HG03025 (cell line): ENCODE data around the gene SCYGR5.
"Not testable (repeated sequence)": the region's sequence is repeated elsewhere in the genome, so short reads cannot be mapped to it uniquely, and the experiment has no call there.

Source experiments
- ATAC-seq: cut with Tn5 transposase; IDR thresholded peaks from one replicate; pipeline ENCODE4 v1.9.1; 2021; ENCODE audit warnings: mild to moderate bottlenecking, moderate library complexity; ENCODE audit not compliant: unreplicated experiment, low FRiP score

SCYGR5 gene

GRCh38 chr2:227666631-227667170 lies at the start of gene SCYGR5:
TSS of gene SCYGR5 (plus strand) at chr2:227666804. CDS start at chr2:227666804, 0 bp downstream.
- not testable (repeated sequence) for ATAC-seq

- no peak for ATAC-seq
Observed at GRCh38 chr2:227617316-227618230, 49.0 kb upstream of the SCYGR5 start, which contains the start of gene SCYGR4. TSS of gene SCYGR4 (plus strand) at chr2:227617498. CDS start at chr2:227617498, 0 bp downstream.

DNA sequence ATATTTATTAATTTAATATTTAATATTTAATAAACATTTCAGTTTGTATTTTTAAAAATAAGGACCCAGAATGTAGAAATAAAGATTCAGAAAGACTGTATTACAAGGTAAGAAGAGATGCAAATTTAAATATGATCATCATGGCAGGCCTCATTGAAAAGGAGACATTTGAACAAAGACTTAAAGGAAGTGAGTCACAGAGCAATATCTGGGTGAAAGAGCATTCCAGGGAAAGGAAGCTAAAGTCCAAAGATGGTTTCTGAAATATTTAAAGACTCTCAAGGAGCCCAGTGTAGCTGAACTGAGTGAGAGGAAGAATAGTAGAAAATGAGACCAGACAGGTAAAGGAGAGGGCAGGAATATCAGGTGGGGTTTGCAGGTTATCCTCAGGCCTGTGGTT lies 43.4 kb upstream of the SCYGR5 start:
- no peak for ATAC-seq

GRCh38 chr2:227625420-227625819 lies 41.2 kb upstream of the SCYGR5 start:
- ATAC-seq = no peak

DNA sequence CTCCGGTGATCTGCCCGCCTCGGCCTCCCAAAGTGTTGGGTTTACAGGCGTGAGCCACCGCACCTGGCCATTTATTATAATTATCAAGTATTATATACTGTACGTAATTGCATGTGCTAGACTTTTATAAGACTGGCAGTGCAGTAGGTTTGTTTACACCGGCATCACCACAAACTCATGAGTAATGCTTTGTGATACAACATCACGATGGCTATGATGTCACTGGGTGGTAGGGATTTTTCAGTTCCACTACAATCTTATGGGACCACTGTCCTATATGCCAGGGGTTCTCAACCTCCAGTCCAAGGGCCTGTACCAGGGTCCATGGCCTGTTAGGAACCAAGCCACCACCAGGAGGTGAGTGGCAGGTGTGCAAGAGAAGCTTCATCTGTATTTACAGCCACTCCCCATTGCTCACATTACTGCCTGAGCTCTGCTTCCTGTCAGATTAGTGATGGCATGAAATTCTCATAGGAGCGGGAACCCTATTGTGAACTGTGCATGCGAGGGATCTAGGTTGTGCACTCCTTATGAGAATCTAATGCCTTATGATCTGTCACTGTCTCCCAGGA lies 39.9 kb upstream of the SCYGR5 start:
- ATAC-seq = no peak

DNA sequence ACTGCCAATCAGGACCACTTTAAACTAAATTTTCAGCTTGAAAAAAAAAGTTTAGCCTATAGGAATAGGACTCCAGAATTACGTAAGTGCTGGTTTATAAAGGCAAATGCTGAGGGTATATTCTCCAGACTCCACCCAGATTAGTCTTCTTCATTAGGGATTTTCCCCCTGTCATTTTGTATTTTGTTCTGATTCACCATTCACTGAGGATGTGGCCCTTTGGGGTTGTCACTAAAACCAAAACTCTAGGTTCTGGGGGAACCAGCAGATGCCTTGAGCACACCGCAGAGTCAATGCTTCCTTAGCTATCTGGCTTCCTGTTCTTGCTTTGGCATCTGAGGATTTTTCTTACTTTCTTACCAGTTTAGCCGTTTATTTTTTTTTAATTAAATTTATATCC lies 38.8 kb upstream of the SCYGR5 start:
- no peak for ATAC-seq

GRCh38 chr2:227629435-227629834 lies 37.2 kb upstream of the SCYGR5 start:
- ATAC-seq = no peak

- ATAC-seq = no peak
Observed at GRCh38 chr2:227630322-227630721, 36.3 kb upstream of the SCYGR5 start.

DNA sequence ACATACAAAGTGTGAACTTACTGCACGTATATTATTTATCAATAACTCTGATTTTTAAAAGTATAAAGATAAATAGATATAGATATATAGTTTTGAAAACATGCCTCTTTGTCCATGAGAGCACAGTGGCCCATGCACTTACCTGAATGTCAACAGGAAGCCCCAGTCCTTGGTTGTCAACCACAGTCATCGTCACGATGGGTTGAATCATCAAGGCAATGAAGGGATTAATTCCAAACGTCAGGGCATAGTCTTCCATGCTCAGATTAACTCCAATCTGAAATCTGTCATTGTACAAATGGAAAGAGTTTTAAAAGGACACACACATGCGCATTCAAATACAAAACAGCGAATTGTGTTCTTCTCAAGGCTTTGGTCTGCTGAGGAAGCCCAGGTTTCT lies 33.8 kb upstream of the SCYGR5 start:
- no peak for ATAC-seq

DNA sequence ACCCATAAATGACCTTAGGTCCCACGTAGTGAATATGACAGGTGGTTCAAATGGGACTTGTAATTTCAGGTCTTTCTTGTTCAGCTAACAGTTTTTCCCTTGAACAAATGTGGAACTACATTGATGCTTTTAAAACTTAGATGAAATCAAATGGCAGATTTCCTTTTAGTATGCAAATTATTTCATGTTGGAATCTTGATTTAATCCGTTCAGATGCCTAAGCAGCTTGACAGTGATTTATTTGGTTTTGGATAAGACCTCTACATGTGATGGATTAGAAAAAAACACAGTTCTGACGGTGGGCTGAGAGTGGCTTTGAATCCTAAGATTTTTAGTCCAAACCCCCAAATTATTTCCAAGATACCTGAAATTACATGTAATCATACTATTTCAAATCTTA lies 32.4 kb upstream of the SCYGR5 start:
- ATAC-seq = no peak

DNA sequence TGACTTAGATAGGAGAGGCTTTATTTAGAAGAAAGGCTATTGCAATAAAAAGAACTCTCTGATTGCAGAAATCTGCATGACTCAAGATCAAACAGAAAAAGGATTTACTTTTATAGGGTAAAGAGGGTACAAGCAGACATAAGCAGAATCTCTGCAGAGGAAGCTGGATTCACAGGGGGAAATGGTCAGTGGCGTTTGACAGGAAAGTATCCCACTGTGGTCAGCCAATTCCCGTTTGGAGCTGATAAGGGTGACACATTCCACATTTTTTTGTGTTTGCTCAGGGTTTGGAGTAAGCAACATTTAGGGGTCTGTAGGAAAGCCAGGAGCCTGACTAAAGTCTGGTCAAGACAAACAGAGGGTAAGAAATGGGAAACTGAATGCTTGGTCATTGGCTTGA lies 23.9 kb upstream of the SCYGR5 start:
- no peak for ATAC-seq

- no peak for ATAC-seq
Observed at GRCh38 chr2:227643990-227644551, 22.5 kb upstream of the SCYGR5 start.

- no peak for ATAC-seq
Observed at GRCh38 chr2:227653419-227653818, 13.2 kb upstream of the SCYGR5 start.

DNA sequence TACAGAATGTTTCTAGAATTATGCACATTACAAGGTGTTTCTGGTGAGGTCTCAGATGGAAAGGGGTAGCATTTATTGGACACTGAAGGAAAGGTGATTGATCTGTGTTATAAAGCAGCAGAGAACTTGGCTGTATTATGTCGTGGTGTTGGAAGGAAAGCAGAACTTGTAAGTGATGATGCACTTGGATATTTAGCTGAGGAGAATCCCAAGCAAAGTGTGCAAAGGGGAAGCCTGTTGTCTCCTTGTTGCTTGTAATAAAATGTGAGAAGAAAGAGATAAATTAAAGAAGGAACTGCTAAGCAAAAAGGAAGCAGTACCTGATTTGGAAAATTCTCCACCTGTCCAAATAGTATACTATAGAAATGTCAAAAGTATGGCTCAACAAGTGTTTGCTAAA lies 12.2 kb upstream of the SCYGR5 start:
- ATAC-seq = no peak

GRCh38 chr2:227655454-227655853 lies 11.2 kb upstream of the SCYGR5 start:
- ATAC-seq = no peak

DNA sequence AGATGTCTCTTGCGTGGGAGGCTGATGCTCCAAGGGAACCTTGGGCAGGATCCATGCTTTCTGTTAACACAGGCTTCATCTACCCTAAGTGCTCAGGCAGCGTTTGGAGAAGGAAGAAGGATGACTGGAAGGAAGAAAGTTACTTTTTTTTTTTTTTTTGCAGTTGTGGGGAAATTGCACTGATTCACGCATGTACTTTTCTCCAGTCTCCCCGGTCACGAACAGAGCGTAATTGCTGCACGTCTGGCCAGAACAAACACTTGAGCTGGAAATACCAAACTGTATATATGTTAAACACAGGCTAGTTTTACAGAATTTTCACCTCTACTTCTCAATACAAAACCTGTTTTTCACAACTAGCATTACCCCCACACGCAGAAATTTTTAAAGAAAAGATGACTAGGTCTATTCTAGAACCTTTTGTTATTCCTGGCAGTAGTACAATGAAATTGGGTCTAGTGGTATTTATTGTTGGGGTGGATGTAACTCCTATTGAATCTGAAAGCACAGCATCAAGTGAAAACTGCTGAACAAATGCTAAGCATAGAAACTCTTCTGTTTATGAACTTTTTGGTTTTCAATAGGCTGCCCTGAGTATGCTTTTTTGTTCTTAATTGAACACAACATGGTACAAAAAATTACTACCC lies 9.3 kb upstream of the SCYGR5 start:
- ATAC-seq = no peak

DNA sequence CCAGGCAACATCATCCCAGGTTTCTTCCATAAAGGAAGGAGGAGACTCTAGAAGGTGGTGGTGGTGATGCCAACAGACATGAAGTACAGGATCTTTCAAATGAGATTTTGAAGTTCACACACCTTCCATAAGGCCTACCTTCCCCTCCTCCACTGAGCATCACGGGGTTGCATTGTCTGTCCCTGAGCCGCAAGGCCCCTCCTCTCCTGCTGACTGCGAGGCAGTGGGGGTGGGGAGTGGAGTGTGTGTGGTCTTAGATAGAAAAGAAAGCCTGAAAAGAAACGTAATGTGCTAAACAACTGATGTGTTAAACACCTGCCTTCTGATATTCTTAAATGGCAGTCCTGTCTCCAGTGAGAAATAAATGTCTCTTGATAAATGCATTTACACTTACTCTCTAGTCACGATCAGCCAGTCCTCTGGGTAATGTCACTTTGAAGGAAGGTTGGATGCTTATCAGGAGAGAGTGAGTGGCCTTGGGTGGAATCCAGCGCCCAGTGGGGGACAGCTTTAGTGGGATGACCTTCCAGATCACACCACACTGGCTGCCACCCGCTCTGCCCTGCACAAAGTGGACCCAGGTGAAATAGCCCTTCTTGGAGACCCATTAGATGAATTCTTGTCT lies 5.5 kb upstream of the SCYGR5 start:
- no peak for ATAC-seq

- ATAC-seq = no peak
Observed at GRCh38 chr2:227661827-227662226, 4.8 kb upstream of the SCYGR5 start.

DNA sequence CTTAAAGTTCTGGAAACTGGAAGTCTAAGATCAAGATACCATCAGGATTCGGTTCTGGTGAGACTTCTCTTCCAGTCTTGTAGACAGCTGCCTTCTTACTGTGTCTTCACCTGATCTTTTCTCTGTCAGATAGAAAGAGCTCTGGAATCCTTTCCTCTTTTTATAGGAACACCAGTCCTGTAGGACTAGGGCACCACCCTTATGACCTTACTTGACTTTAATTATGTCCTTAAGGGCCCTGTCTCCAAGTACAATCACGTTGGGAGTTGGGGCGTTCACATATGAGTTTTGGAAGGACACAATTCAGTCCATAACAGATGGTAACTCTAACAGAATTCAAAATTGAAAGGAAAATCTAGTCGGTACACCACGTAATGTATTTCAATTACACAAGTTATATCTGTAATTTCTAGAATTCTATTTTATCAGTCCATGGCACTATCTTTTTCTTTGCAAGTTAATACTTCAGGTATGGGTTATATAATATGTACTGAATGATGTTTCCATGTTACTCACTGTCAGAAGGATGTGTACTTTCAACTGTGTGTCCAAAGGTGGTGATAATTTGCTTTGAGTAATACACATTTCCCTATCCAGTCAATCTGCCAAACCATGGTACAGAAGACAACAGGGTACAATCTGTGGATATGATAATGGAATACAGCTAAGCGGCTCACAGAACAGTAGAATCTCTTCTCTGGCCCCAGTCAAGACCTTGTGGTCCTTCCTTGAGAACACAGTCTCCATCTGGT lies 1.2 kb upstream of the SCYGR5 start:
- no peak for ATAC-seq
